Heart left ventricle (tissue), 13 donors: ENCODE results near the gene FAF1.

Source experiments
- CTCF ChIP-seq, 12 donors: fragments of 200-600 bp; sonication (generic) in 4 of 12; IDR thresholded peaks; one replicate each; pipeline versions ENCODE4 v1.5.0 to v1.8.0; 2018 to 2022; ENCODE audit warnings: antibody characterized with exemption in 12 of 12, mild to moderate bottlenecking in 5 of 12
- POLR2A ChIP-seq, 2 donors: fragments of 450-650 bp; IDR thresholded peaks; one replicate each; pipeline ENCODE4 v1.6.1; 2017; ENCODE audit warnings: antibody characterized with exemption in 2 of 2, mild to moderate bottlenecking in 2 of 2, moderate library complexity in 2 of 2
- donor health status: ischemic (EF 13 %, LVEDD 7.1; RV severe dilation, severe dysfunction).
- donor health status: DM: no; HTN: yes; CAD: no.
- donor health status: DM: no; HTN: no; CAD: no.
- donor health status: ischemic (EF 25% LVEDD 6.9; RV normal size, moderate dysfunction).
- donor health status: ischemic (EF 25% LVEDD 5.7; RV mildly dilated, moderate dysfunction).
- donor health status: ischemic (EF 35%, LVEDD 5.7; RV mildly dilated, moderate dysfunction).
- donor health status: nonischemic (EF 11% LVEDD 7.7; RV severe dilation, severe dysfunction).
- donor health status: DM: yes; HTN: yes; CAD: no.
- donor health status: PGD.
- donor health status: ischemic (EF 29% LVEDD 5.4; RV normal size, mild dysfunction).
- donor health status: nonischemic (EF 23%, LVEDD 6.1; RV moderate dilation, normal function).

DNA sequence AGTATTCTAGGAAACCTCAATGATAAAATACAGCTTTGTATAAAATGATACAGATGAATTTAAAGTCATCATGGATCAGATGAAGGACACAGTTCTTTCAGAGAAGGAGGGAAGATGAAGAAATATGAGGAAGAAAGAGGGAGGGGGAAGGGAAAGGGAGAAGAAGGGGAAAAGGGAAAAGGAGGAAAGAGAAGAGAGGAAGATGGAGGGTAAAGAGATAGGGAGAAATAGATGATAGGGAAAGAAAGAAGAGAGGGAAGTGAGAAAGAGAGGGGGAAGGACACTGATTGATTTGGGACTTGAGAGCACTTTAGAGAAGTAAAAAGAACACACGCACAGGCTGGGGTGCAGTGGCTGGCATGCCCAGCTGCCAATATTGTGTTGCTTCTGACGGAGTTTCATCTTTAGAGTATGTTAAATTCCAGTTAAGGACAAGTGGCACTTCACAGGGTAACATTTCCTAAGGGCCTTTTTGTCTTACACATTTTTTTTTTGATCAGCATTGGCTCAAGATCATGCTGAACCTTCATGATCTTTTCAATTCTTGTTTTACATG, 300.9 kb downstream of the FAF1 start:
- no peak for TF ChIP-seq CTCF (IDR thresholded peaks at IDR 0.05)
- no peak for TF ChIP-seq POLR2A (IDR thresholded peaks at IDR 0.05)
